ENCODE data around the gene APPL2.
A peak's percentile ranks its signal among the peaks of the same experiment; 100 is the strongest.

Gene APPL2

GRCh38 chr12:105233041-105233905 is 2.7 kb downstream of the APPL2 start:
- no peak overlapping the region for H3K4me3 ChIP-seq (ENCODE audit: low read depth, low read length)
- no peak for TF ChIP-seq CTCF (IDR thresholded peaks at IDR 0.05; ENCODE audit: low read depth, low read length)
- DNase-seq (ENCODE audit: low read depth, low spot score) = no peak
- in situ Hi-C loops (cut with HindIII; ENCODE audit: low sequenced_read_pairs) = no loop called here

GRCh38 chr12:105231396-105231795 is 4.6 kb downstream of the APPL2 start:
- in situ Hi-C loops (cut with HindIII; ENCODE audit: low sequenced_read_pairs) = no loop called here
- DNase-seq (ENCODE audit: low read depth, low spot score) = no peak
- no peak overlapping the region for H3K4me3 ChIP-seq (ENCODE audit: low read depth, low read length)
- no peak for TF ChIP-seq CTCF (IDR thresholded peaks at IDR 0.05; ENCODE audit: low read depth, low read length)

- in situ Hi-C loops (cut with HindIII; ENCODE audit: low sequenced_read_pairs) = no loop called here
These were observed 6.6 kb downstream of the APPL2 start for GRCh38 chr12:105229371-105229770.

GRCh38 chr12:105228966-105229365 is 7.0 kb downstream of the APPL2 start:
- in situ Hi-C loops (cut with HindIII; ENCODE audit: low sequenced_read_pairs) = no loop called here
- no peak for DNase-seq (ENCODE audit: low read depth, low spot score)
- no peak overlapping the region for H3K4me3 ChIP-seq (ENCODE audit: low read depth, low read length)
- TF ChIP-seq CTCF (IDR thresholded peaks at IDR 0.05; ENCODE audit: low read depth, low read length) = no peak

More at GRCh38 chr12:105229371-105229770, 6.6 kb downstream of the APPL2 start:
- no peak for TF ChIP-seq CTCF (IDR thresholded peaks at IDR 0.05; ENCODE audit: low read depth, low read length)
- H3K4me3 ChIP-seq (ENCODE audit: low read depth, low read length) = no peak overlapping the region
- no peak for DNase-seq (ENCODE audit: low read depth, low spot score)

- DNase-seq (ENCODE audit: low read depth, low spot score) = peak; percentile 78
These were observed 7.5 kb downstream of the APPL2 start for GRCh38 chr12:105228494-105228893.

GRCh38 chr12:105227879-105228278 is 8.1 kb downstream of the APPL2 start:
- H3K4me3 ChIP-seq (ENCODE audit: low read depth, low read length) = no peak overlapping the region
- DNase-seq (ENCODE audit: low read depth, low spot score) = no peak
- no peak for TF ChIP-seq CTCF (IDR thresholded peaks at IDR 0.05; ENCODE audit: low read depth, low read length)
- in situ Hi-C loops (cut with HindIII; ENCODE audit: low sequenced_read_pairs) = no loop called here

More at GRCh38 chr12:105228494-105228893, 7.5 kb downstream of the APPL2 start:
- in situ Hi-C loops (cut with HindIII; ENCODE audit: low sequenced_read_pairs) = no loop called here
- H3K4me3 ChIP-seq (ENCODE audit: low read depth, low read length) = no peak overlapping the region
- no peak for TF ChIP-seq CTCF (IDR thresholded peaks at IDR 0.05; ENCODE audit: low read depth, low read length)
